PC-3 (cell line): ENCODE data around the gene KRTAP2-4. TPM values are rescaled to one million over a fixed set of nuclear protein-coding genes. Genes with fewer than 3 reads are reported as not detected.
"Not testable (repeated sequence)": the region's sequence is repeated elsewhere in the genome, so short reads cannot be mapped to it uniquely, and the experiment has no call there.

ENCODE experiments used
- ATAC-seq: fragments of 200-7000 bp; cut with Tn5 transposase; 2 replicates; pipeline ENCODE4 v1.9.1; 2020; ENCODE audit warnings: mild to moderate bottlenecking, moderate library complexity
- BruUV-seq: library from RNA; stranded (reverse); fragments of 400-500 nt; replicated peaks from 2 replicates; lab custom pipeline; 2021; lab: Mats Ljungman, UMichigan
- CTCF ChIA-PET: fragments of 300-600 bp; sonication (Branson Sonifier 250); formaldehyde crosslinking; loops from one replicate; lab custom pipeline; 2022; ENCODE audit warnings: antibody characterized with exemption; lab: Charles Lee
- POLR2A ChIA-PET: fragments of 300-600 bp; sonication (Branson Sonifier 250); formaldehyde crosslinking; loops from one replicate; lab custom pipeline; 2022; ENCODE audit warnings: antibody characterized with exemption; ENCODE audit not compliant: unreplicated experiment; lab: Charles Lee
- DNase-seq: peaks from one replicate; pipeline ENCODE4 v3.0.0-alpha.2; 2015
- H2AFZ ChIP-seq: fragments of 300-600 bp; sonication (generic); 2 replicates; pipeline ENCODE4 v1.6.0; 2016; ENCODE audit warnings: antibody characterized with exemption, low read length
- H3F3A ChIP-seq: fragments of 300-600 bp; sonication (generic); one replicate; pipeline ENCODE4 v1.6.0; 2017; ENCODE audit warnings: antibody characterized with exemption, low read length, control low read depth, mild to moderate bottlenecking; ENCODE audit not compliant: unreplicated experiment
- H3K27ac ChIP-seq: fragments of 300-600 bp; sonication (generic); 2 replicates; pipeline ENCODE4 v1.5.1; 2016; ENCODE audit warnings: mild to moderate bottlenecking, low read length
- H3K27me3 ChIP-seq: fragments of 300-600 bp; sonication (generic); 2 replicates; pipeline ENCODE4 v1.6.1; 2016; ENCODE audit warnings: low read length, mixed read lengths
- H3K36me3 ChIP-seq: fragments of 300-600 bp; sonication (generic); 2 replicates; pipeline ENCODE4 v1.6.1; 2016; ENCODE audit warnings: low read depth, mixed run types, low read length, mixed read lengths
- H3K4me1 ChIP-seq: fragments of 300-600 bp; sonication (generic); 2 replicates; pipeline ENCODE4 v1.5.1; 2016; ENCODE audit warnings: low read length; ENCODE audit not compliant: insufficient read depth
- H3K4me2 ChIP-seq: fragments of 300-600 bp; sonication (generic); 2 replicates; pipeline ENCODE4 v1.6.0; 2016; ENCODE audit warnings: low read length
- H3K4me3 ChIP-seq: fragments of 300-600 bp; sonication (generic); 2 replicates; pipeline ENCODE4 v1.5.1; 2016; ENCODE audit warnings: mild to moderate bottlenecking, low read length, mixed read lengths
- H3K79me2 ChIP-seq: fragments of 300-600 bp; sonication (generic); 2 replicates; pipeline ENCODE4 v1.6.1; 2017; ENCODE audit warnings: low read length, mixed read lengths
- H3K9ac ChIP-seq: fragments of 300-600 bp; sonication (generic); 2 replicates; pipeline ENCODE4 v1.6.0; 2016; ENCODE audit warnings: mild to moderate bottlenecking, low read length
- H3K9me2 ChIP-seq: fragments of 300-600 bp; sonication (generic); replicated peaks from 2 replicates; pipeline ENCODE4 v1.6.1; 2016; ENCODE audit warnings: mixed run types, low read length, mixed read lengths
- H3K9me3 ChIP-seq: fragments of 300-600 bp; sonication (generic); 2 replicates; pipeline ENCODE4 v1.6.1; 2016; ENCODE audit warnings: low read length, mixed read lengths
- H4K20me1 ChIP-seq: fragments of 300-600 bp; sonication (generic); 2 replicates; pipeline ENCODE4 v1.6.1; 2016; ENCODE audit warnings: low read length, mixed read lengths
- EZH2 ChIP-seq: fragments of 300-600 bp; sonication (generic); IDR thresholded peaks from one replicate; pipeline ENCODE4 v1.6.1; 2017; ENCODE audit warnings: antibody characterized with exemption, mild to moderate bottlenecking, low read length; ENCODE audit not compliant: unreplicated experiment
- EZH2phosphoT487 ChIP-seq: fragments of 300-600 bp; sonication (generic); IDR thresholded peaks from 2 replicates; pipeline ENCODE4 v1.6.1; 2018; ENCODE audit warnings: mild to moderate bottlenecking, antibody characterized with exemption, low read length, borderline replicate concordance
- intact Hi-C: fragments of 100-400 bp; cut with micrococcal nuclease; formaldehyde crosslinking; loops from 2 replicates; pipeline ENCODE4 v1.9.0; 2023
- total RNA-seq: library from RNA; depleted of rRNA; stranded (reverse); fragments of >200 nt; gene quantifications from 2 replicates; pipeline ENCODE4 v1.2.3, GENCODE V29; 2014
- TF ChIP-seq, protein P1 (sequence below): fragments of 300-600 bp; sonication (generic); conservative IDR thresholded peaks from 2 replicates; pipeline ENCODE4 v1.5.1; 2017; ENCODE audit warnings: antibody characterized with exemption, low read depth, mild to moderate bottlenecking, low read length

KRTAP2-4 gene
- total RNA-seq, 1 experiment from 2014 or later = not detected

DNA sequence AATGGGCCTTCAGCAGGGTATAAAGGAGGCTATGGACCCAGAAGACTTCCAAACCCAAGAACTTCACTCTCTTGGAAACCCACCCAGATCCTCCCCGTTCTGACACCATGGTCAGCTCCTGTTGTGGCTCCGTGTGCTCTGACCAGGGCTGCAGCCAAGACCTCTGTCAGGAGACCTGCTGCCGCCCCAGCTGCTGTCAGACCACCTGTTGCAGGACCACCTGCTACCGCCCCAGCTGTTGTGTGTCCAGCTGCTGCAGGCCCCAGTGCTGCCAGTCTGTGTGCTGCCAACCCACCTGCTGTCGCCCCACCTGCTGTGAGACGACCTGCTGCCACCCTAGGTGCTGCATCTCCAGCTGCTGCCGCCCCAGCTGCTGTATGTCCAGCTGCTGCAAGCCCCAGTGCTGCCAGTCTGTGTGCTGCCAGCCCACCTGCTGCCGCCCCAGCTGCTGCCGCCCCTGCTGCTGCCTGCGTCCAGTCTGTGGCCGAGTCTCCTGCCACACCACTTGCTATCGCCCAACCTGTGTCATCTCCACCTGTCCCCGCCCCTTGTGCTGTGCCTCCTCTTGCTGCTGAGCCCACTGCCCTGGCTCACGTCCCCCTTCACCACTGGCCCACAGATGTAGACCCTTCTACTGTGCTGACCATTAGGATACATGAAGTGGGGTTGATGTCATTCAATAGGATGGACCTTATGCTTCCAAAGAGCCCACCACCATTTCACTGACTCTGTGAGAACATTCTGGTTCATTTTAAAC is 18.6 kb upstream of the KRTAP2-4 start, which contains the start of gene KRTAP4-7:
TSS of gene KRTAP4-7 (plus strand) at position 51 of the 757 bp plus-strand sequence. CDS start at position 108, 57 bp downstream.
- intact Hi-C loops, CTCF ChIA-PET: not testable (repeated sequence)

DNA sequence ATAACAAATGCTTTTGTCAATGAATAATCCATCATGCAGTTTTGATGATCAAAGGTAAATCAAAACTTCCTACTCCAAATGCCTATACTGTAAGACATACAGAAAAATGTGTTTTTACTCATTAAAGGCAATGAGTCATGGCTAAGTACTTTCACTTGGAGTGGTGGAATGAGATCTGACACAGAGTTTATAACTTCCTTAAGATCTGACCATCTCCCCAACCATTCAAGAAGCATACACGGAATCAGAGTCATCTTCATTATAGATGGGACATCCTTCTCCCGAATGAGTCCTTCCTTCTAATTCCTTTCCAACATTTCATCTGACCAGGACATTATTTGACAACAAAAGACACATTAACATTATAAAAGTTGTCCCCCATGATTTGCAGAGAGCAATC is 17.7 kb upstream of the KRTAP2-4 start:
- peak; percentile 52 for DNase-seq

More for the DNA sequence above, 18.6 kb upstream of the KRTAP2-4 start, which contains the start of gene KRTAP4-7:
- H3K9me2 ChIP-seq, H3K27me3 ChIP-seq, H2AFZ ChIP-seq, H4K20me1 ChIP-seq, H3K4me3 ChIP-seq, BruUV-seq, POLR2A ChIA-PET, H3F3A ChIP-seq, H3K79me2 ChIP-seq, H3K36me3 ChIP-seq, ATAC-seq, H3K9me3 ChIP-seq, DNase-seq, H3K9ac ChIP-seq: not testable (repeated sequence)
- Histone ChIP-seq H3K4me1 (peaks cover 14% of the 10 kb centered on the region), H3K4me2 (peak within 1 kb of the TSS; percentile 49), H3K27ac (peak within 1 kb of the TSS; percentile 81)

DNA sequence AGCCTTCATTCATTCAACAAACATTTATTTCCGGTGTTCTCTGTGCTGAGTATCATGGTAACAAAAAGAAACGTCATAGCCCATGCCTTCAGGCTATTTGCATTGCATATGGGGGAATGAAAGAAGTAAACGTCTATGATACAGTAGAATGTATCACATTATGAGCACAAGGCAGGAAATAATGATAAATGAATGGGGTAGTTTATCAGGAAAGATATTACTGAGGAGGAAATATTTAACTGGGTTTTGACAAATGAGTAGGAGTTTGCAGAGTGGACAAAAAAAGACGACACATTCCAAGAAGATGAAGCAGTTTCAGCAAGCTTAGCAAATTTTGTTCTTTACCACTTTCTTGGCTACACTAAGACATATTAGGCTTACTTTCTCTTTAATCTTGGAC is 16.9 kb upstream of the KRTAP2-4 start:
- Histone ChIP-seq H2AFZ (no peak overlapping the region), H3K36me3 (no peaks in the 10 kb centered on the region), H3K4me2 (peak overlapping the region; percentile 49), H3K9ac (no peak overlapping the region), H3K27ac (peak overlapping the region; percentile 81), H3K4me1 (peaks cover 14% of the 10 kb centered on the region), H3K27me3 (no peaks in the 10 kb centered on the region), H3K9me3 (no peaks in the 10 kb centered on the region), H4K20me1 (no peaks in the 10 kb centered on the region), H3K9me2 (no peaks in the 10 kb centered on the region), H3K79me2 (no peaks in the 10 kb centered on the region), H3F3A (peaks cover 4% of the 10 kb centered on the region), H3K4me3 (no peak overlapping the region)
- intact Hi-C loops = no loop called here
- CTCF ChIA-PET = no interaction called here
- no TSS peak for BruUV-seq
- DNase-seq (peak; percentile 91), ATAC-seq (peak; percentile 59)
- POLR2A ChIA-PET = no interaction called here
- TF ChIP-seq, protein P1, sequence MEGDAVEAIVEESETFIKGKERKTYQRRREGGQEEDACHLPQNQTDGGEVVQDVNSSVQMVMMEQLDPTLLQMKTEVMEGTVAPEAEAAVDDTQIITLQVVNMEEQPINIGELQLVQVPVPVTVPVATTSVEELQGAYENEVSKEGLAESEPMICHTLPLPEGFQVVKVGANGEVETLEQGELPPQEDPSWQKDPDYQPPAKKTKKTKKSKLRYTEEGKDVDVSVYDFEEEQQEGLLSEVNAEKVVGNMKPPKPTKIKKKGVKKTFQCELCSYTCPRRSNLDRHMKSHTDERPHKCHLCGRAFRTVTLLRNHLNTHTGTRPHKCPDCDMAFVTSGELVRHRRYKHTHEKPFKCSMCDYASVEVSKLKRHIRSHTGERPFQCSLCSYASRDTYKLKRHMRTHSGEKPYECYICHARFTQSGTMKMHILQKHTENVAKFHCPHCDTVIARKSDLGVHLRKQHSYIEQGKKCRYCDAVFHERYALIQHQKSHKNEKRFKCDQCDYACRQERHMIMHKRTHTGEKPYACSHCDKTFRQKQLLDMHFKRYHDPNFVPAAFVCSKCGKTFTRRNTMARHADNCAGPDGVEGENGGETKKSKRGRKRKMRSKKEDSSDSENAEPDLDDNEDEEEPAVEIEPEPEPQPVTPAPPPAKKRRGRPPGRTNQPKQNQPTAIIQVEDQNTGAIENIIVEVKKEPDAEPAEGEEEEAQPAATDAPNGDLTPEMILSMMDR = no peak
- TF ChIP-seq EZH2phosphoT487 (no peak), EZH2 (no peak)

More for the DNA sequence above, 17.7 kb upstream of the KRTAP2-4 start:
- ATAC-seq = peak; percentile 90
- H3K27me3 ChIP-seq, H4K20me1 ChIP-seq, H3K4me3 ChIP-seq, H3K36me3 ChIP-seq, POLR2A ChIA-PET, H3F3A ChIP-seq, BruUV-seq, H3K79me2 ChIP-seq, CTCF ChIA-PET, intact Hi-C loops, H2AFZ ChIP-seq, H3K9me2 ChIP-seq, H3K9me3 ChIP-seq, H3K9ac ChIP-seq, H3K4me2 ChIP-seq: not testable (repeated sequence)
- peak overlapping the region; percentile 40 for H3K27ac ChIP-seq
- H3K4me1 ChIP-seq = peaks cover 14% of the 10 kb centered on the region
